ENCODE measurements around the gene PDE9A.

The PDE9A gene

DNA sequence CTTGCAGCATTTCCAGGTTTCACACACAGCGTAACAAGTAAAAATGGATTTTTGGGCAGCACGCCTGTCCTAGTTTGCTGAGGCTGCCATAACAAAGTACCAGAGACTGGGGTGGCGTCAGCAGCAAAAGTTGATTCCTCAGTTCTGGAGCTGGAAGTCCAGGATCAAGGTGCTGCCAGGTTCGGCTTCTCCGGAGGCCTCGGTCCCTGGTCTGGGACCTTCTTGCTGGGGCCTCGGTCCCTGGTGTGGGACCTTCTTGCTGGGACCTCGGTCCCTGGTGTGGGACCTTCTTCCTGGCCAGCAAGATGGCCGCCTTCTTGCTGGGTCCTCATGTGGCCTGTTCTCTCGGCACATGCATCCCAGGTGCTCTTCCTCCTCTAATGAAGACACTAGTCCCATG lies 104.0 kb downstream of the PDE9A start:
- DNase-seq (ENCODE audit: low read depth, low spot score): no peak

GRCh38 chr21:42757826-42758655 lies 104.6 kb downstream of the PDE9A start:
- DNase-seq (ENCODE audit: low read depth, low spot score): no peak

GRCh38 chr21:42758721-42759593 lies 105.5 kb downstream of the PDE9A start:
- no peak for DNase-seq (ENCODE audit: low read depth, low spot score)

- no peak for DNase-seq (ENCODE audit: low read depth, low spot score)
These were observed 106.1 kb downstream of the PDE9A start for GRCh38 chr21:42759594-42759927.

DNA sequence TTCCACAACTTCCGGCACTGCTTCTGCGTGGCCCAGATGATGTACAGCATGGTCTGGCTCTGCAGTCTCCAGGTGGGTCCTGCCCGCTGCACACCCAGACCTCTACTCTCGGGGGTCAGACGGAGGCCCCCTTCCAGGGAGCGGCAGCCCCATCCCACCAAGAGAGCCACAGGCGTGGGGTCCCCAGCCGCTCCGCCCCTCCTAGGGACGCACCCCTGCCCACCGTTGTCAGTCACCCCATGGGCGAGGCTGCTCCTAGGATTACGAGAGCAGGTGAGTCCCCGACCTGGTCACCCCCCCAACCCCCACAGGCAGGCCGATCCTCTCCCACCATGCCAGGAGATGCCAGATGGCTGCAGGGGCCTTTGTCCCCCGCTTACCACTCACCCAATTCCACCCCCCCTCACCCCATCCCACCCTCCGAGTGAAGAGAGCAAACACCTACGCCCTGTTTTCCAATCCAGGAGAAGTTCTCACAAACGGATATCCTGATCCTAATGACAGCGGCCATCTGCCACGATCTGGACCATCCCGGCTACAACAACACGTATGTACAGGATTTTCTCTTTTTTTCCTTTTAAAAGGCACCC lies 107.0 kb downstream of the PDE9A start:
- DNase-seq (ENCODE audit: low read depth, low spot score): no peak

GRCh38 chr21:42760951-42761751 lies 107.7 kb downstream of the PDE9A start:
- DNase-seq (ENCODE audit: low read depth, low spot score): no peak

GRCh38 chr21:42761776-42762335 lies 108.4 kb downstream of the PDE9A start:
- no peak for DNase-seq (ENCODE audit: low read depth, low spot score)

- no peak for DNase-seq (ENCODE audit: low read depth, low spot score)
These were observed 110.4 kb downstream of the PDE9A start for GRCh38 chr21:42763581-42764442.

- DNase-seq (ENCODE audit: low read depth, low spot score): no peak
These were observed 111.0 kb downstream of the PDE9A start for GRCh38 chr21:42764443-42764760.

DNA sequence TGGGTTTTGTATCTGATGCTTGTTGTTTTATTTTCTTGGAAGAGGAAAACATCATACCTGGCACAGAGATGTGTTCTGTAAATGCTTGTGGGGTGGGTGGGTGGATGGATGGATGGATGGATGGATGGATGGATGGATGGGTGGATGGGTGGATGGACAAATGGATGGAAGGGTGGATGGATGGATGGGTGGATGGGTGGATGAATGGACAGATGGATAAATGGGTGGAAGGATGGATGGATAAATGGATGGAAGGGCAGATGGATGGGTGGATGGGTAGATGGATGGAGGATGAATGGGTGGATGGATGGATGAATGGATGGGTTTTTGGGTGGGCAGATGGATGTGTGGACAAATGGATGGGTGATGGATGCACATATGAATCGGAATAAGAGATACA lies 111.5 kb downstream of the PDE9A start:
- no peak for DNase-seq (ENCODE audit: low read depth, low spot score)

- no peak for DNase-seq (ENCODE audit: low read depth, low spot score)
These were observed 112.2 kb downstream of the PDE9A start for GRCh38 chr21:42765656-42766055.

DNA sequence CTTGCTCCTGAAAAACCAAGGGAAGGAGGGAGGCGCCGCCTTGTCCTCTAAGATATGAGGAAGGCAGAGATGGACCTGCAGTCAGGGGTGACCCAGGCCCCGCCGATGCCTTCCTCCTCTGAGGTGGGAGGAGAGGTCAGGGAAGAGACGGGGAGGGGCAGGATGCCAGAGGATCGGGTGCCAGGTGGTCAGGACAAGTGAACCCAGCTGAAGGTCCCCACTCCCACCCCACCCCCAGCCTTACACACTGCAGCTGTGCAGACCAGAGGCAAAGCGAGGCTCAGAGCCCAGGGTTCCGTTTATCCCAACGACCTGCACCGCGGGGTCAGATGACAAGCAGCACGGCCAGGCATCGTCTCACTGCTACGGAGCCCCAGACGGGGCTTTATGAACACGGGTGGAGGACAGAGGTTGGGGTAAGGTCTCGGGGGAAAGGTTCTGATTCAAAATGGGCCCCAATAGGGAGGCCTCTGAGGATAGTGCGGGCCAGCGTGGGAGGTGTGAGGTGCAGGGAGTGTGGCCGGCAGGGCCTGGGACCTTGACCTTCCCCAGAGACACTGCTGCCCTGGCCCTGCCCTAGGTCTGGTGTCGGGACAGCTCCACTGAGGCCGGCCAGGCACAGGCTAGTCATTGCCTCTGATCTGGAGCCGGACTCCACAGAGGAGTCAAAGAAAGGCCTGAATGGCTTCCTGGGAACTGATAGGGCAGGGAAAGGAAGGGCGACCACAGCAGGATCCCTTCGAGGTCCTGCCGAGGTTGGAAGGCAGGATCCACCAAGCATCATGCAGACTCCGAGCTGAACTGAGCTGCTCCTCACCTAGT lies 113.5 kb downstream of the PDE9A start:
- DNase-seq (ENCODE audit: low read depth, low spot score): no peak

DNA sequence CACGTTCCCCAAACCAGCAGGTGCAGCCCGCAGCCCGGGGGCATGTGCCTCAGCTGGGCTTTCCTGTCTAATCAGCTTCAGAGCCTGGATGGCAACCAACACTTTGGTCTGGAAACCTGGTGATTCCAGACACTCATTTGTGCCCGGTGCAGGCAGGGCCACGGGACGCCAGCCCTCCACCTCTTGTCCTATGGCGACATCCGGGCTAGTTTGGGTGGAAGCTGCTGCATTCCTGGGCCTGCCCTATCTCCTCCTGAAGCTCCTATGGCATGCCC lies 114.1 kb downstream of the PDE9A start:
- DNase-seq (ENCODE audit: low read depth, low spot score): no peak

- no peak for DNase-seq (ENCODE audit: low read depth, low spot score)
These were observed 115.1 kb downstream of the PDE9A start for GRCh38 chr21:42768324-42769121.

GRCh38 chr21:42769183-42769819 lies 115.9 kb downstream of the PDE9A start:
- no peak for DNase-seq (ENCODE audit: low read depth, low spot score)

GRCh38 chr21:42769820-42770716 lies 116.6 kb downstream of the PDE9A start:
- no peak for DNase-seq (ENCODE audit: low read depth, low spot score)

DNA sequence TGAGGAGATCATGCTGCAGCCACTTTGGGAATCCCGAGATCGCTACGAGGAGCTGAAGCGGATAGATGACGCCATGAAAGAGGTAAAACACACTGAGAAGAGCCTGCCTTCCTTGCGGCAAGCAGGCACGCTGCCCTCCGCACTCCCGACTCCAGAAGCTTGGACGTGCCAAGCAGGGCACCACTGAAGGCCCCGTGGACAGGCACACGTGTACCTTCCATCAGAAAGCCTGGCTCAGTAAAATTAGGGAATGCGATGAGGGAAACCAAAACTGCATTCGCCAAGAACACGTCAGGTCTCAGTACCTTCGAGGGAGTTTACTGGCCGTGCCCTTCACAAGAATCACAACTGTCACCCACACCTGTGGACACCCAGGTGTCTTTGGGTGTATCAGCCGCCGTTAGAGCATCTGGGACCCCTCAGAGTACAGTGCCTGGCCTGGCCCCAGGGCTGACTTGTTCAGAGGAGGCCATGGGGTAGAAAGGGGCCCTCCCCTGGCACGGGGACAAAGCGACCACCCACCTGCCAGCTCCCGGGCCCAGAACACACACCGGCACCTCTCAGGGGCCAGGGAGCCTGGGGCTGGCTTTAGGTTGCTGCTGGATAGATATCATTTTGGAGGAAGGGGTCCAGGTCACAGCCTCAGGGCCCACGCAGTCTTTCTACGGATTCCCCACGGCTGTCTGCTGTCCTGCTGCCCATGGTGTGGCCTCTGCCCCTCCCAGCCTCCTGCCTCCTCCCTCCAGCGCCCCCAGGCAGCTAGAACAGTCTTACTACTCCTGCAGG lies 117.5 kb downstream of the PDE9A start:
- DNase-seq (ENCODE audit: low read depth, low spot score): no peak
